Tibial nerve (tissue), 4 donors: ENCODE data around the gene SLC8A3. TPM values are rescaled to one million over a fixed set of nuclear protein-coding genes. Genes with fewer than 3 reads are reported as not detected.

ENCODE experiments used
- DNase-seq, 2 donors: peaks; one replicate each; pipeline ENCODE4 v3.0.0-alpha.2; 2019; ENCODE audit warnings: low spot score in 2 of 2
- H3K27ac ChIP-seq, 4 donors: fragments of 200-600 bp; sonication (generic) in 3 of 4; one replicate each; pipeline ENCODE4 v1.5.1; 2017 to 2019; ENCODE audit warnings: mild to moderate bottlenecking in 1 of 4
- H3K27me3 ChIP-seq, 2 donors: fragments of 200-600 bp; sonication (generic) in 1 of 2; one replicate each; pipeline versions ENCODE4 v1.5.1 to v1.6.0; 2017 to 2019
- H3K36me3 ChIP-seq, 3 donors: fragments of 200-600 bp; sonication (generic); one replicate each; pipeline ENCODE4 v1.5.1; 2018 to 2019
- H3K4me1 ChIP-seq, 4 donors: fragments of 200-600 bp; sonication (generic) in 3 of 4; one replicate each; pipeline ENCODE4 v1.5.1; 2017 to 2019
- H3K4me3 ChIP-seq, 4 donors: fragments of 200-600 bp; sonication (generic) in 3 of 4; one replicate each; pipeline ENCODE4 v1.5.1; 2017 to 2019; ENCODE audit warnings: mild to moderate bottlenecking in 1 of 4, moderate library complexity in 1 of 4
- H3K9me3 ChIP-seq, 4 donors: fragments of 200-600 bp; sonication (generic) in 3 of 4; one replicate each; pipeline ENCODE4 v1.5.1; 2017 to 2019
- CTCF ChIP-seq, 5 experiments: fragments of 200-600 bp in 3 of 5; fragments of 450-650 bp in 2 of 5; sonication (generic) in 3 of 5; IDR thresholded peaks; one replicate each; pipeline ENCODE4 v1.5.1; 2016 to 2019; ENCODE audit warnings: antibody characterized with exemption in 5 of 5, mild to moderate bottlenecking in 3 of 5, moderate library complexity in 2 of 5
- EP300 ChIP-seq, 2 donors: sonication (generic); formaldehyde crosslinking; IDR thresholded peaks; one replicate each; pipeline ENCODE4 v1.6.1; 2017; ENCODE audit warnings: antibody characterized with exemption in 2 of 2, mild to moderate bottlenecking in 1 of 2
- POLR2A ChIP-seq, 2 donors: fragments of 450-650 bp; IDR thresholded peaks; one replicate each; pipeline ENCODE4 v1.6.1; 2017; ENCODE audit warnings: antibody characterized with exemption in 2 of 2, mild to moderate bottlenecking in 2 of 2, moderate library complexity in 2 of 2
- WGBS, 2 donors: methylation state at CpG; one replicate each; pipeline ENCODE4 v1.1.5; 2018; 5-methylcytosine and 5-hydroxymethylcytosine counted together
- total RNA-seq, 4 donors: library from RNA; depleted of rRNA; stranded (reverse); fragments of >200 nt; gene quantifications; one replicate each; pipeline ENCODE4 v1.1.0, GENCODE V29; 2016

The SLC8A3 gene
- total RNA-seq, 4 donors from 2014 or later = 0.20 to 1.0 (median 0.22) TPM; not detected in 1

- 77 to 81% methylated on average over 8 of the region's 8 CpGs for WGBS, 2 donors
- Histone ChIP-seq H3K36me3 (no peaks in the 10 kb centered on the region), H3K27me3 (no peaks in the 10 kb centered on the region), H3K9me3 (no peaks in the 10 kb centered on the region), H3K4me3 (no peak overlapping the region), H3K27ac (no peak overlapping the region), H3K4me1 (peaks cover 0 to 21% (median 7%) of the 10 kb centered on the region in 4 donors)
- TF ChIP-seq CTCF (IDR thresholded peaks at IDR 0.05) (no peak), EP300 (IDR thresholded peaks at IDR 0.05) (no peak), POLR2A (IDR thresholded peaks at IDR 0.05) (no peak)
- DNase-seq = no peak
Measured at GRCh38 chr14:70021548-70022220, 167.1 kb downstream of the SLC8A3 start.

DNA sequence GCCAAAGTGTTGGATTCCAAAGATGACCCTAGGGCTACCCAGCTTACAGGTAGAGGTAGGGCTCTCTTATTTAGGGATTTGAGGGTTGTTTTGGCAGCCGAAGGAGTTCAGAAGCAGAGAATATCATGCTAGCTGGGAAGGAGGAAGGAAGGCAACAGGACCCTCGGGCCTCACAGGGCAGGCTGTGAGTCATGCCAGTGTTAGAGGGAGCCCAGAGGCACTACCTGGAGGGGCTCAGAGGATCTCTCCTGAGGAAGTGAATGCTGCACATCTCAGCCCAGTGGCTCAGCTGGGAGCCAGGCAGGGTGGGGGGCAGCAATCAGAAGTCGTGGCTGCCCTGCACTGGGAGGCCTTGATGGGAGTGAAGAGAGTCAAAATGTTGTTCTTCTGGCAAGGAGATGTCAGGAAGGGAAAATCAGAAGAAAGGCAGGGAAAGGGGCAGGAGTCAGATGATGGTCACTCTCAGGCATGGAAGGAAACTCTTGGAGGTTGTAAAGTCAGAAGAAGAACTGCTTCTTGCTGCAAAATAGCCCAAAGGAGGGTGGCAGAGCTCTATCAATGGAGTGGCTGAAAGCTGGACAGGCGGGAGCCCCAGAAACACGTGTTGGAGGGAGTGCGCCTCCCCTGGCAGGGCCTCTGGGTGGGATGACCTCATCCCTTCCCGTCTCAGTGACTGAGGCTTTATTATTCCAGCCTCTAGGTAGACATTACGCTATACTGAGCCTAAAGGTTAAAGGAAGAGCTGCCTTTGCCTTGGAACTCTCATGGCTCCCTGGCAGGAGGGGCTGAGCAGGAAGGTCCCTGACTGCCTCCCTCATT, 168.2 kb downstream of the SLC8A3 start:
- Histone ChIP-seq H3K36me3 (no peaks in the 10 kb centered on the region), H3K4me1 (peaks cover 0 to 25% (median 7%) of the 10 kb centered on the region in 4 donors), H3K4me3 (no peak overlapping the region), H3K27ac (no peak overlapping the region), H3K9me3 (no peaks in the 10 kb centered on the region), H3K27me3 (no peaks in the 10 kb centered on the region)
- TF ChIP-seq CTCF (IDR thresholded peaks at IDR 0.05) (no peak), POLR2A (IDR thresholded peaks at IDR 0.05) (no peak)
- 39 to 46% methylated on average over 8 of the region's 8 CpGs for WGBS, 2 donors
- no peak for DNase-seq

DNA sequence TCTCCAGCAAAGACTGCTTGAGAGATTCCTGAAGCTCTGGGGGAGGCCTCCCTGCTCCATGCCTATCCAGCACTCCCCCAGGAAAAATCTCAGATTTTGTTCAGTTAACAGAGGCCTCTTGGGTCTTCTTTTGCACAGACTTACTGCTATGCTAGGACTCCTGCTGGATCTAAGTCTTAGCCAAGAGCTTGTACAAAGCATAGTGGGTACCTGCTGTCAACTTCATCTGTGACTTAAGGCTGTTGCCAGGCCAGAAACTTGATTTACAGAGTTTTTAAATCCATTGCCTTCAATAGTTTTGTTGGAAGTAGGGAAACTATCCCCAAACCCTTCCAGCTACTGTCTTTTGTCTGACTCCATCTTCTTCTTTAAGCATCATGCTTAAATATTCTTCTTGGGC, 169.1 kb downstream of the SLC8A3 start:
- no peaks in the 10 kb centered on the region for H3K27me3 ChIP-seq
- no peaks in the 10 kb centered on the region for H3K9me3 ChIP-seq
- no peak for TF ChIP-seq EP300 (IDR thresholded peaks at IDR 0.05)
- no peak for TF ChIP-seq CTCF (IDR thresholded peaks at IDR 0.05)
- TF ChIP-seq POLR2A (IDR thresholded peaks at IDR 0.05) = no peak
- no peaks in the 10 kb centered on the region for H3K36me3 ChIP-seq
- H3K4me1 ChIP-seq = peaks cover 0 to 25% (median 7%) of the 10 kb centered on the region in 4 donors
- no peak for DNase-seq
- H3K4me3 ChIP-seq = no peak overlapping the region
- H3K27ac ChIP-seq = peak overlapping the region in 1 of 4 donors; percentile 13

DNA sequence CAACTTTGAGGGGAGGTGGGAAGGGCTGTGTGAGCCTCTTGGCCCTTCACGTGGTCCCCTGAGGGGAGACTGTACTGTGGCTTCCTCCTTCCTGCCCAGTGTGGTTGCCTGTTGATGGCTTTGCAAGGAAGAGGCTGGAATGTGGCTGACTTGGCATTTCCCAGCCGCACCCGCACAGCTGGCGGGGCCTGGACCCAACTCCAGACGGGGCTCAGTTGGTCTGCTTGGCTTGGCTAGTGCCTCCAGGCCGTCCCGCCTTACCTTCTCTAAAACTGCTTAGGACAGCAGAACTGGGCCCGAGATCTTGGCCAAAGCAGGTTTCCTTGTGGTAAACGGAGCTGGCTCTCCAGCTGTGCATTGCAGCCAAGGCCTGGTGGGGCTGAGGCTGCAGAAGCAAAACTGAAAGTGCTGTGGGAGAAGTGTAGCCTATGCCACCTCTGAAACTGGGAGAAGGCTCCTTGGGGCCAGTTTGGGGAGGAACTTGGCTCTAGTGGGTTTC, 170.0 kb downstream of the SLC8A3 start:
- TF ChIP-seq CTCF (IDR thresholded peaks at IDR 0.05) = no peak
- TF ChIP-seq POLR2A (IDR thresholded peaks at IDR 0.05) = no peak
- TF ChIP-seq EP300 (IDR thresholded peaks at IDR 0.05) = no peak
- Histone ChIP-seq H3K27me3 (no peaks in the 10 kb centered on the region), H3K4me3 (peak overlapping the region in 2 of 4 donors; percentile 25 to 32), H3K4me1 (peaks cover 0 to 25% (median 7%) of the 10 kb centered on the region in 4 donors), H3K9me3 (no peaks in the 10 kb centered on the region), H3K27ac (peak overlapping the region in 3 of 4 donors; percentile 12 to 39 (median 13)), H3K36me3 (no peaks in the 10 kb centered on the region)
- peak in 1 of 2 donors; percentile 18 for DNase-seq
- 37% methylated on average over 8 to 9 of the region's 9 CpGs for WGBS, 2 donors

- H3K4me3 ChIP-seq = no peak overlapping the region
Measured at GRCh38 chr14:70018230-70018629, 170.5 kb downstream of the SLC8A3 start.

More at GRCh38 chr14:70018230-70018629, 170.5 kb downstream of the SLC8A3 start:
- DNase-seq = no peak
- peak overlapping the region in 3 of 4 donors; percentile 12 to 39 (median 13) for H3K27ac ChIP-seq
- H3K4me1 ChIP-seq = peaks cover 0 to 25% (median 7%) of the 10 kb centered on the region in 4 donors
- no peaks in the 10 kb centered on the region for H3K36me3 ChIP-seq
- TF ChIP-seq EP300 (IDR thresholded peaks at IDR 0.05) (no peak), POLR2A (IDR thresholded peaks at IDR 0.05) (no peak), CTCF (IDR thresholded peaks at IDR 0.05) (no peak)
- 62 to 63% methylated on average over 2 of the region's 2 CpGs for WGBS, 2 donors
- H3K27me3 ChIP-seq = no peaks in the 10 kb centered on the region
- H3K9me3 ChIP-seq = no peaks in the 10 kb centered on the region
